ENCODE measurements around the gene OTOL1. TPM values are rescaled to one million over a fixed set of nuclear protein-coding genes. Genes with fewer than 3 reads are reported as not detected.
A peak's percentile ranks its signal among the peaks of the same experiment; 100 is the strongest.
"Not testable (repeated sequence)": the region's sequence is repeated elsewhere in the genome, so short reads cannot be mapped to it uniquely, and the experiment has no call there.

The OTOL1 gene
- not detected for polyA plus RNA-seq (ENCODE audit: insufficient read length in 4 of 4)

- DNase-seq (ENCODE audit: low read depth in 4 of 4, low spot score in 2 of 4): no peak
Measured at GRCh38 chr3:161496508-161496907, at the start of gene OTOL1. Gene OTOL1 (plus strand): TSS chr3:161496808. CDS start chr3:161496808, 0 bp downstream.

GRCh38 chr3:161449785-161450184 lies 46.8 kb upstream of the OTOL1 start:
- no peak for DNase-seq (ENCODE audit: low read depth in 4 of 4, low spot score in 2 of 4)

GRCh38 chr3:161452179-161452578 lies 44.4 kb upstream of the OTOL1 start:
- DNase-seq (ENCODE audit: low read depth in 4 of 4, low spot score in 2 of 4): no peak

DNA sequence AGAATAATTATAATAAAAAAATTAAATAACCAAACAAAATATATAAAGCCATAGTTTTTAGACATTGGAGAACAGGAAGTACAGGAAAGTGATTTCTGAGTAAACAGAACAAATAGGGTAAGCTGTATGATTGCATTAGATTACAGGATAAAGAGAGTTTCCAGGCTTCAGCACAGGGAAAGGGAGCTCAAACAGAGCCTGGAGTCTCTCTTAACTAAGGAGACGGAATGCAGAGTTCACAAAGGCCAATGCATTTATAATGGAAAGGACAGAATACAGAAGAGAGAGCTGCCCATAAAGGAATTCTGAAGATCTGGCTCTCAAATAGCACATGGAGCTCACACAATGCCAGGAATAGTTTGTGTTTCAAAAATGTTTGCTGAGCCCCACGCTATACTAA lies 42.0 kb upstream of the OTOL1 start:
- DNase-seq (ENCODE audit: low read depth in 4 of 4, low spot score in 2 of 4): no peak

DNA sequence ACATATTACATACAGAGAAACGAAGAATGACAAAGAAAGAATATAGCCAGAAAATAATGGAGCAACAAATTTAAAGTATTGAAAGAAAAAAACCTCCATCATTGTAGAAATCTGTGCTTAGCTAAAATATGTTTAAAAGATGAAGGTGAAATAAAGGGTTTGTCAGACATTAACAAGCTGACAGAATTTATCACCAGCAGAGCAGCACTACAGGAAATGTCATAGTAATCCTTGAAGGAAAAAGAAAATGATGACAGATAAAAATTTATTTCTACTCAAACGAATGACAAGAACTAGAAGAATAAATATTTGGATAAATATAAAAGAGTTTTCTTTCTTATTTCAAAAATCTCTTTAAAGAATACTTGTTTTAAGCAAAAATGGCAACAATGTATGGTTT lies 40.6 kb upstream of the OTOL1 start:
- no peak for DNase-seq (ENCODE audit: low read depth in 4 of 4, low spot score in 2 of 4)

- DNase-seq (ENCODE audit: low read depth in 4 of 4, low spot score in 2 of 4): no peak
Measured at GRCh38 chr3:161462138-161462537, 34.5 kb upstream of the OTOL1 start.

DNA sequence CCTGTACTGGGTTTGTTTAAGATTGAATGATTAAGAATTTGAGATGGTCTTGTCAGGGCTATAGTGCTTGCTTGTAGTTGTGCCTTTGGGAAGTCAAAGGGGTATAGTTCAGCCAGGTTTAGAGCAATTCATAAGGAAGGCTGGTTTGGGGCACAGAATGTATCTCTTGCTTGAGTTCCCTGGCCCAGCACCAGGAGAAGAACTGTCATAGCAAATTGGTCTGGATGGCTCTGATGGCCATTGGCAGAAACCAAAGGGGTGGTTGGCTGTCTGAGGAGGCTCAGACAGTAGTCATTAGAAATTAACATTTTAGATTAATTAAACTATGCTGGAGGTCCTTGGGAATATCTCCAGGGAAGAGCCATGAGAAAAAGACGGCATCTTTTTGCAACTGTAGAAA lies 25.4 kb upstream of the OTOL1 start:
- DNase-seq (ENCODE audit: low read depth in 4 of 4, low spot score in 2 of 4): no peak

GRCh38 chr3:161474139-161474538 lies 22.5 kb upstream of the OTOL1 start:
- no peak for DNase-seq (ENCODE audit: low read depth in 4 of 4, low spot score in 2 of 4)

DNA sequence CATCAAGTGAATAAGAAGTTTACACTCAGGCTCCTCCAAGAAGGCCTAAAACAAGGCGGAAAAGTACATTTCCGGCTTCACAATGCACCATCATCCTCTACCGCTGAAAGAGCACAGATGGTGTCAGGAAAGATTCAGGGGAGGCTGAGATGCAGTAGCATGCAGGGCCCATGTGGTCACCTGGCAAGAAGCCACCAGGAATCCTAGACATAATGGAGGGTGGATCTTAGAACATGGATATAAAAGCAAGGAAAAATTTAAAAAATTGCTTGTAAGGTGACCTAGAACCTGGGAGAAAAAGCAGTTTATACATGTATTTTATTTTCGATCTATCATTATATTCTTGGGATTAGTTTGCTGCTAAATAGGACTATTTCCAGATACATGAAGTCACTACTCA lies 21.9 kb upstream of the OTOL1 start:
- DNase-seq (ENCODE audit: low read depth in 4 of 4, low spot score in 2 of 4): no peak

GRCh38 chr3:161475206-161475605 lies 21.4 kb upstream of the OTOL1 start:
- no peak for DNase-seq (ENCODE audit: low read depth in 4 of 4, low spot score in 2 of 4)

GRCh38 chr3:161475905-161476304 lies 20.7 kb upstream of the OTOL1 start:
- DNase-seq (ENCODE audit: low read depth in 4 of 4, low spot score in 2 of 4): no peak

- DNase-seq (ENCODE audit: low read depth in 4 of 4, low spot score in 2 of 4): no peak
Measured at GRCh38 chr3:161484226-161484625, 12.4 kb upstream of the OTOL1 start.

GRCh38 chr3:161488284-161488683 lies 8.3 kb upstream of the OTOL1 start:
- not testable (repeated sequence) for DNase-seq (ENCODE audit: low read depth in 4 of 4, low spot score in 2 of 4)

DNA sequence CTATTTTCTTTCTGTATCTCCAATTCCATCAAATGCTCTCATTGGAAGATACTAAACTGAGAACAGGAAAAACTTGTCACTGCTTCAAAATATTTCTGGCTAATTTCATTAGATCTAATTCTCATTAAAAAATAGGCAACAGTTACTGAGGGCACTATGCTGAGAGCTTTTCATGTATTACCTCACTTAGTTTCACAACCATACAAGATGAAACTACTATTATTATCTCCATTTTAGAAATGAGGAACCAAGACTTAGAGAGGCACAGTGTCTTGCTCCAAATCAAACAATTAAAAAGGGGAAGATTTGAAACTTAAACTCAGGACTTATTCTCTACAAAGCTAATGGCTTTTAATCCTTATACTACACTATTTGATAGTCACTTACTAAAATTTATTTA lies 7.2 kb upstream of the OTOL1 start:
- no peak for DNase-seq (ENCODE audit: low read depth in 4 of 4, low spot score in 2 of 4)

GRCh38 chr3:161490845-161491244 lies 5.8 kb upstream of the OTOL1 start:
- not testable (repeated sequence) for DNase-seq (ENCODE audit: low read depth in 4 of 4, low spot score in 2 of 4)

GRCh38 chr3:161498259-161498921 lies 1.8 kb downstream of the OTOL1 start:
- no peak for DNase-seq (ENCODE audit: low read depth in 4 of 4, low spot score in 2 of 4)

- peak in 2 of 4 donors; percentile 5 to 31 for DNase-seq (ENCODE audit: low read depth in 4 of 4, low spot score in 2 of 4)
Measured at GRCh38 chr3:161500068-161500796, 3.6 kb downstream of the OTOL1 start.

DNA sequence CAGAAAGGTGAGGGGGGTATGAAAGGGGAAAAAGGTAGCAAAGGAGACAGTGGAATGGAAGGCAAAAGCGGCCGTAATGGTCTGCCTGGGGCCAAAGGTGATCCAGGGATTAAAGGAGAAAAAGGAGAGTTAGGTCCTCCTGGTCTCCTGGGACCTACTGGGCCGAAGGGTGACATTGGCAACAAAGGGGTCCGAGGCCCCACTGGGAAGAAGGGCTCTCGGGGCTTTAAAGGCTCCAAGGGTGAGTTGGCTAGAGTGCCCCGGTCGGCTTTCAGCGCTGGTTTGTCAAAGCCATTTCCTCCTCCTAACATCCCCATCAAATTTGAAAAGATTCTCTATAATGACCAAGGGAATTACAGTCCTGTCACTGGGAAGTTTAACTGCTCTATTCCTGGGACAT lies 6.7 kb downstream of the OTOL1 start:
- no peak for DNase-seq (ENCODE audit: low read depth in 4 of 4, low spot score in 2 of 4)

DNA sequence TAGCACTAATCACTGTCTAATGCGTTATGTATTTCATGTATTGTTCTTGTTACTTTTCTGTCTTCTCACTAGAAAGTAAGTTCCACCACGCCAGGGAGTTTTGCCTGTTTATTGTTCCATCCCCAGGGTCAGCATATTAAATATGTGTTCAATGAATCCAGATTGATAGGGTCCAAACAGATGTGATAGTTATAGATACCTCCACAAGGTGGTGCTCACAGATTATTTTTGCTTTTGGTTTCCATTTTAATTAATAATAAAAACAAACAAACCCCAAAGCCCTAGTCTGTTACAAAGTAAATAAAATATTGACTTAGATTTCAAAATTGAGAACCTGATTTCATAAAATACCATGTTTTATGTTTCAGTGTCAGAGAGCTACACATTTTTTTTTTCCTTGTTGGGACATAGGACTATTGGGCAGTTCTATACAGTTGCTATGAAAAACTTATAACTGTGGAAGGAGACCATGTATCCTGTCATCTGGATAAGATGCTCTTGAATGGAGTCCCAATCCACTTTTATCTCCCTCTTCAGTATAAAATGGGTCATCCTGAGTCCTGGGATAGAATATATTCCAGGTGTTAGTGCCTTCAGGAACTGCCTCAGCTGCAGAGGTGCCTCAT lies 12.4 kb downstream of the OTOL1 start:
- no peak for DNase-seq (ENCODE audit: low read depth in 4 of 4, low spot score in 2 of 4)

DNA sequence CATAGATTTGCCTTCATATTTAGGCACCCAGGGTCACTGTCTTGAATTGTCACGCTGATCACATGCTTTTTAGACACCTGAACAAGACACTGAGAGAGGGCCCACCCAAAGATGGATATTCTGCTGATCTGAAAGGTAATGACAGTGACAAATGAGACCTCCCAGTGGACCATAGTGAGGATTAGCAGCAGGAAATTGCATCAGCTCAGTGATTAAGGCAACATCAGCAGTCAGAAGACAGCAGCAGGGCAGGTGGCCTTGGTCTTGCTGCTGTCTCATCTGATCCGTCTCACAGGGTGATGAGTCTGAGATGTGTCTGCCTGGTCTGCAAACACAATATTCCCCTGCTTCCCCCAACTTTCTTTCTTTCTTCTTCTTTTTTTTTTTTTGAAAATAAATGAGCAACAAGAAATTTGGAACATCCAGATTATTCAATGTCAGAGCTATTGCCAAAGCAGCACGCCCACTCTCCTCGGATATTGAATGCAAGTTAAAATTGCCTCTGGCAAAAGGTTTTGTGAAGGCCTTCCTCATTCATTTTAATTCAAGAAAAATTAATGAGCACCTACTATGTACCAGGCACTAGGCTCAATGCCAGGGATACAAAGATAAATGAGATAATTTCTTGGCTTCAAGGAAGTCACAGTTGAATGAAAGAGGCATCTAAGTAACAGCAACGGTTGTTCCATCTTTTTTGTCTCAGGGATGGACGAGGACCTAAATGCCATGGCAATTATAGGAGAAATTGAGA lies 14.1 kb downstream of the OTOL1 start:
- no peak for DNase-seq (ENCODE audit: low read depth in 4 of 4, low spot score in 2 of 4)

- DNase-seq (ENCODE audit: low read depth in 4 of 4, low spot score in 2 of 4): no peak
Measured at GRCh38 chr3:161523916-161524315, 27.3 kb downstream of the OTOL1 start.
